ENCODE results near the gene SLC51B. TPM values are rescaled to one million over a fixed set of nuclear protein-coding genes. Genes with fewer than 3 reads are reported as not detected.

SLC51B gene
- total RNA-seq, 2 experiments from 2014 or later, result not detected

DNA sequence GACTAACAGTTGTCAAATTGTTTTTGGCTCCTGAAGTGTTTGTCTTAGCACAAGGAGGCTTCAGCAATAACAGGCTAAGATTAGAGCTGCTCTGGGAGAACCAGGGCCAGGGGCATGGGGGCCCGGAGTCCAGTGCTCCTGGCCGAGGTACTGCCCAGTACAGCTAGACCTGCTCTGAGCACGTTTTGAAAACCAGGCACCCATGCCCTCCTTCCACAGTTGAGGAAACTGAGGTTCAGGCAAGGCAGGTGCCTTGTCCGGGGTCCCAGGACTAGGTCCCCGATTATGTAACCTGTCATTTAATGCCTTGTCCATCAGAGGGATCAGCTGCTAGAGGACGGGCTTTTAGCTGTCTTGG lies 50.5 kb downstream of the SLC51B start:
- Histone ChIP-seq H3K4me2 (ENCODE audit: low read length) (no peak overlapping the region), H3K9me3 (ENCODE audit: low read length) (no peaks in the 10 kb centered on the region), H3K27ac (ENCODE audit: low read depth, low read length, poor library complexity, severe bottlenecking) (no peak overlapping the region), H3K79me2 (ENCODE audit: insufficient read depth, low read depth, low read length) (no peaks in the 10 kb centered on the region), H2AFZ (ENCODE audit: low read length) (no peak overlapping the region), H3K9me2 (ENCODE audit: insufficient read depth, low read length) (no peaks in the 10 kb centered on the region), H3K4me3 (ENCODE audit: low read depth, low read length, poor library complexity, severe bottlenecking) (no peak overlapping the region), H3K36me3 (ENCODE audit: insufficient read depth, low read length) (peaks cover 31% of the 10 kb centered on the region), H4K20me1 (ENCODE audit: insufficient read depth, low read length) (no peaks in the 10 kb centered on the region), H3K4me1 (ENCODE audit: insufficient read depth, low read length, poor library complexity, severe bottlenecking) (no peaks in the 10 kb centered on the region)
- intact Hi-C loops (cut with micrococcal nuclease; ENCODE audit: unreplicated experiment), result no loop called here
- DNase-seq (ENCODE audit: low spot score), result no peak
- POLR2A ChIA-PET, result interaction anchor here (0.9 kb wide), 1 partner anchor 17 kb away, joined by 3 read pairs; no protein-coding TSS in a partner anchor
- no peak for TF ChIP-seq EZH2phosphoT487 (IDR thresholded peaks at IDR 0.05; ENCODE audit: borderline replicate concordance, low read depth, low read length)
- CTCF ChIA-PET (ENCODE audit: unreplicated experiment), result no interaction called here
- BruUV-seq (replicated peaks), result no TSS peak

DNA sequence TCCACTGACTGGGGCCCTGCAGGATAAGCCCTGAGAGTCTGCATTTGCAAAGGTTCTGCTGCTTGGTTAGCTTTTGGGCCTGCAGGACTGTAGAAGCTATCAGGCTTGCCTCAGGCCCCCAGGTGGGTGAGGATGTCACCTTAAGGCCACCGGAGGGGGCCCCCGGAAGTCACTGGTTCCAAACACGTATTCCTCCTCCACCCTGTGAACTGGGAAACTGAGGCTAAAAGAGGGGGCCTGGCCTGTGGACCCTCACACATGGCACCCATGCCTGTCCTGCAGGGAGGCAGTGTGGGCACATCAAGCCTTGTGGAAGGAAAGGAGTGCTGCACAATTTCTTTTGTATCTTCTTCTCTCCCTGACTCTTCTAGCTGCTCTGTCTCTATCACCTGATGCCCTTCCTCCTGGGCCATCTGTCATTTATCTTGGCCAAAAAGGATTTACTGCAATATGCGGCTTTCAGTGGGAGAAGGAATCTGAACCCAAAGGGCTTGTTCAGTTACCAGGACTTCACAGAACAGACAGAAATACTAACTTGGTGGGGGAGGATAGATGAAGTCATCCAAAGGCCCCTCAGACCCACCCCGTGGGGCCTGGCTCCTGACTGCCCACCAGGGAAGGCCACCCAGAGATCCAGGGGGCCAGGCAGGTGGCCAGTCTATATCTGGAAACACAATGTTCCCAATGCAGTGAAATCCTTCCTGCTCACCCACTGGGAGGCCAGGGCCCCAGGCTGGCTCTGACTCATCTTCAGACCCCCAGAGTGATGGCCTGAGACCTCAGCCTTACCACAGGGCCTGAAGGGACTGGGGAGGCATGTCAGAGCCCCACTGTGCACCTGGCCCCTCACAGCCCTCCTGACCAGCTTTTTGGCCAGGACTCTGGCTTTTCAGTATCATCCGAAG lies 51.5 kb downstream of the SLC51B start:
- Histone ChIP-seq H3K79me2 (ENCODE audit: insufficient read depth, low read depth, low read length) (no peaks in the 10 kb centered on the region), H3K9me3 (ENCODE audit: low read length) (no peaks in the 10 kb centered on the region), H3K4me2 (ENCODE audit: low read length) (no peak overlapping the region), H3K4me3 (ENCODE audit: low read depth, low read length, poor library complexity, severe bottlenecking) (no peak overlapping the region), H4K20me1 (ENCODE audit: insufficient read depth, low read length) (no peaks in the 10 kb centered on the region), H3K4me1 (ENCODE audit: insufficient read depth, low read length, poor library complexity, severe bottlenecking) (no peaks in the 10 kb centered on the region), H3K36me3 (ENCODE audit: insufficient read depth, low read length) (peaks cover 41% of the 10 kb centered on the region), H2AFZ (ENCODE audit: low read length) (no peak overlapping the region), H3K27ac (ENCODE audit: low read depth, low read length, poor library complexity, severe bottlenecking) (no peak overlapping the region), H3K9me2 (ENCODE audit: insufficient read depth, low read length) (no peaks in the 10 kb centered on the region)
- CTCF ChIA-PET (ENCODE audit: unreplicated experiment), result no interaction called here
- POLR2A ChIA-PET, result no interaction called here
- no peak for DNase-seq (ENCODE audit: low spot score)
- BruUV-seq (replicated peaks), result no TSS peak
- intact Hi-C loops (cut with micrococcal nuclease; ENCODE audit: unreplicated experiment), result no loop called here
- TF ChIP-seq EZH2phosphoT487 (IDR thresholded peaks at IDR 0.05; ENCODE audit: borderline replicate concordance, low read depth, low read length), result no peak
- TF ChIP-seq, protein P1, sequence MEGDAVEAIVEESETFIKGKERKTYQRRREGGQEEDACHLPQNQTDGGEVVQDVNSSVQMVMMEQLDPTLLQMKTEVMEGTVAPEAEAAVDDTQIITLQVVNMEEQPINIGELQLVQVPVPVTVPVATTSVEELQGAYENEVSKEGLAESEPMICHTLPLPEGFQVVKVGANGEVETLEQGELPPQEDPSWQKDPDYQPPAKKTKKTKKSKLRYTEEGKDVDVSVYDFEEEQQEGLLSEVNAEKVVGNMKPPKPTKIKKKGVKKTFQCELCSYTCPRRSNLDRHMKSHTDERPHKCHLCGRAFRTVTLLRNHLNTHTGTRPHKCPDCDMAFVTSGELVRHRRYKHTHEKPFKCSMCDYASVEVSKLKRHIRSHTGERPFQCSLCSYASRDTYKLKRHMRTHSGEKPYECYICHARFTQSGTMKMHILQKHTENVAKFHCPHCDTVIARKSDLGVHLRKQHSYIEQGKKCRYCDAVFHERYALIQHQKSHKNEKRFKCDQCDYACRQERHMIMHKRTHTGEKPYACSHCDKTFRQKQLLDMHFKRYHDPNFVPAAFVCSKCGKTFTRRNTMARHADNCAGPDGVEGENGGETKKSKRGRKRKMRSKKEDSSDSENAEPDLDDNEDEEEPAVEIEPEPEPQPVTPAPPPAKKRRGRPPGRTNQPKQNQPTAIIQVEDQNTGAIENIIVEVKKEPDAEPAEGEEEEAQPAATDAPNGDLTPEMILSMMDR (conservative IDR thresholded peaks at IDR 0.05; ENCODE audit: low read length), result no peak

DNA sequence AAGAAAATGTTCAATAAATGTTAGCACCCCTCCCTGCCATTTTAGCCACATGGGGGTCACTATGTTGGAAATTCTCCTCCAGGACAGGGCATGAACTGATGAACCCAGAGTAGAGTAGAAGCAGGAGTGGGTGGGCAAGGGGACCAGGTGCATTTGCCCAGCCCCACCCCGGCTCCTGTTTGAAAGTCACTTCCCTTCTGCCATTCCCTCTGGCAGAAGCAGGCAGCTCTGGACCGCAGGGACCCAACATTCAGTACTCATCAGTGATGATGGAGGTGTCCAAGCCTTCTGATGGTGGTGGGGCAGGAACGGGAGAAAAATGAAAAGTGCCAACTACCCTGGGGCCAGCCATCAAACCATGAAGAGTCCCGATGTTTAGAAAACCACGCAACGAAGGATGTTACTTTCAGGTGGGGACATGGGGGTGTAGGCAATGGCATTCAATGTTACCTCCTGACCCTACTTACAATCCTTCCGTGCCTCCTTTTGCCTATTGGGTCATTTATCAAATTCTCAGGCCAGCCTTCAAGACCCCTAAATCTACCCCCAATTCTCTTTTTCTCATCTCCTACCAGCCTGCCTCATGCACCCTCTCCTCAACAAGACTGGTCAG lies 52.6 kb downstream of the SLC51B start:
- H3K4me1 ChIP-seq (ENCODE audit: insufficient read depth, low read length, poor library complexity, severe bottlenecking), result no peaks in the 10 kb centered on the region
- H3K4me2 ChIP-seq (ENCODE audit: low read length), result no peak overlapping the region
- intact Hi-C loops (cut with micrococcal nuclease; ENCODE audit: unreplicated experiment), result no loop called here
- H3K79me2 ChIP-seq (ENCODE audit: insufficient read depth, low read depth, low read length), result no peaks in the 10 kb centered on the region
- H3K9me2 ChIP-seq (ENCODE audit: insufficient read depth, low read length), result no peaks in the 10 kb centered on the region
- ChIA-PET POLR2A (no interaction called here), CTCF (ENCODE audit: unreplicated experiment) (no interaction called here)
- no TSS peak for BruUV-seq (replicated peaks)
- no peaks in the 10 kb centered on the region for H4K20me1 ChIP-seq (ENCODE audit: insufficient read depth, low read length)
- no peak overlapping the region for H3K27ac ChIP-seq (ENCODE audit: low read depth, low read length, poor library complexity, severe bottlenecking)
- H2AFZ ChIP-seq (ENCODE audit: low read length), result no peak overlapping the region
- H3K9me3 ChIP-seq (ENCODE audit: low read length), result no peaks in the 10 kb centered on the region
- H3K36me3 ChIP-seq (ENCODE audit: insufficient read depth, low read length), result peaks cover 43% of the 10 kb centered on the region
- H3K4me3 ChIP-seq (ENCODE audit: low read depth, low read length, poor library complexity, severe bottlenecking), result no peak overlapping the region
- no peak for TF ChIP-seq EZH2phosphoT487 (IDR thresholded peaks at IDR 0.05; ENCODE audit: borderline replicate concordance, low read depth, low read length)
- TF ChIP-seq, protein P1 (conservative IDR thresholded peaks at IDR 0.05; ENCODE audit: low read length), result no peak
- no peak for DNase-seq (ENCODE audit: low spot score)

Data from OCI-LY7 (cell line).